ENCODE results near the gene PROCR. TPM values are rescaled to one million over a fixed set of nuclear protein-coding genes. Genes with fewer than 3 reads are reported as not detected.

The PROCR gene
- 10 to 100 TPM in 1 of 4 donors, 1 to 10 TPM in 3; 5.6 to 19.4 (median 7.3) TPM for total RNA-seq

- H3K36me3 ChIP-seq: no peaks in the 10 kb centered on the region
- intact Hi-C loops (cut with DNase I; ENCODE audit: low total_unique reads): loop anchor here (1.0 kb wide), 1 partner anchor 25 kb away; the partner anchor contains the start of gene EDEM2
- TF ChIP-seq POLR2A (IDR thresholded peaks at IDR 0.05) (no peak), CTCF (IDR thresholded peaks at IDR 0.05 in 4 of 5, conservative IDR thresholded peaks at IDR 0.05 in 1 of 5) (no peak)
- H3K4me3 ChIP-seq: peak within 1 kb of the TSS; percentile 31 to 49 (median 46)
- H3K4me1 ChIP-seq: no peaks in the 10 kb centered on the region
- H3K9me3 ChIP-seq: no peaks in the 10 kb centered on the region
- DNase-seq (peak; percentile 67 to 77), ATAC-seq (peak; percentile 80 to 87)
- in situ Hi-C loops (cut with MboI; ENCODE audit: low sequenced_read_pairs in 4 of 4): no loop called here
- peaks cover 0 to 4% (median 0%) of the 10 kb centered on the region in 3 donors for H3K27me3 ChIP-seq
- H3K27ac ChIP-seq: peak within 1 kb of the TSS; percentile 42 to 71 (median 57)
Measured at GRCh38 chr20:35171753-35172433, at the start of gene PROCR. TSS of gene PROCR (plus strand) at chr20:35172072. CDS start at chr20:35172155, 83 bp downstream.

- no peak overlapping the region for H3K27ac ChIP-seq
- DNase-seq: no peak
- no peaks in the 10 kb centered on the region for H3K27me3 ChIP-seq
- no peak for TF ChIP-seq CTCF (IDR thresholded peaks at IDR 0.05 in 4 of 5, conservative IDR thresholded peaks at IDR 0.05 in 1 of 5)
- peaks cover 0 to 96% of the 10 kb centered on the region in 2 donors for H3K36me3 ChIP-seq
- no peaks in the 10 kb centered on the region for H3K4me1 ChIP-seq
- no peaks in the 10 kb centered on the region for H3K9me3 ChIP-seq
- H3K4me3 ChIP-seq: no peak overlapping the region
- in situ Hi-C loops (cut with MboI; ENCODE audit: low sequenced_read_pairs in 4 of 4): no loop called here
- ATAC-seq: no peak
- intact Hi-C loops (cut with DNase I; ENCODE audit: low total_unique reads): no loop called here
Measured at GRCh38 chr20:35122756-35123405, 49.0 kb upstream of the PROCR start.

- H3K4me1 ChIP-seq: no peaks in the 10 kb centered on the region
- DNase-seq (no peak), ATAC-seq (no peak)
- no peaks in the 10 kb centered on the region for H3K9me3 ChIP-seq
- peaks cover 0 to 91% of the 10 kb centered on the region in 2 donors for H3K36me3 ChIP-seq
- H3K27ac ChIP-seq: no peak overlapping the region
- TF ChIP-seq POLR2A (IDR thresholded peaks at IDR 0.05) (no peak), CTCF (IDR thresholded peaks at IDR 0.05 in 4 of 5, conservative IDR thresholded peaks at IDR 0.05 in 1 of 5) (no peak)
- intact Hi-C loops (cut with DNase I; ENCODE audit: low total_unique reads): no loop called here
- no peak overlapping the region for H3K4me3 ChIP-seq
- no peaks in the 10 kb centered on the region for H3K27me3 ChIP-seq
- in situ Hi-C loops (cut with MboI; ENCODE audit: low sequenced_read_pairs in 4 of 4): no loop called here
Measured at GRCh38 chr20:35125753-35126152, 46.1 kb upstream of the PROCR start.

- Histone ChIP-seq H3K9me3 (no peaks in the 10 kb centered on the region), H3K4me3 (no peak overlapping the region), H3K27ac (no peak overlapping the region), H3K4me1 (no peaks in the 10 kb centered on the region), H3K27me3 (no peaks in the 10 kb centered on the region), H3K36me3 (peaks cover 0 to 85% of the 10 kb centered on the region in 2 donors)
- DNase-seq (no peak), ATAC-seq (no peak)
- in situ Hi-C loops (cut with MboI; ENCODE audit: low sequenced_read_pairs in 4 of 4): no loop called here
- no peak for TF ChIP-seq CTCF (IDR thresholded peaks at IDR 0.05 in 4 of 5, conservative IDR thresholded peaks at IDR 0.05 in 1 of 5)
- no peak for TF ChIP-seq POLR2A (IDR thresholded peaks at IDR 0.05)
- intact Hi-C loops (cut with DNase I; ENCODE audit: low total_unique reads): no loop called here
Measured at GRCh38 chr20:35129647-35130069, 42.2 kb upstream of the PROCR start.

All from gastrocnemius medialis (tissue), 4 donors.